Gastroesophageal sphincter (tissue), 4 donors: ENCODE data around the gene KCTD2. TPM values are rescaled to one million over a fixed set of nuclear protein-coding genes. Genes with fewer than 3 reads are reported as not detected.
"Not testable (repeated sequence)": the region's sequence is repeated elsewhere in the genome, so short reads cannot be mapped to it uniquely, and the experiment has no call there.

Experiments
- ATAC-seq: fragments of 150-250 bp; one replicate; pipeline ENCODE4 v1.9.1; 2016; ENCODE audit warnings: mild to moderate bottlenecking, moderate library complexity
- H3K27ac ChIP-seq, 4 donors: fragments of 200-600 bp; sonication (generic) in 3 of 4; 1 replicate in 3 of 4; 2 replicates in 1 of 4; pipeline ENCODE4 v1.5.1; 2016 to 2019
- H3K27me3 ChIP-seq: fragments of 200-600 bp; sonication (generic); one replicate; pipeline ENCODE4 v1.5.1; 2019
- H3K36me3 ChIP-seq, 2 donors: fragments of 200-600 bp; sonication (generic); one replicate each; pipeline ENCODE4 v1.5.1; 2019; ENCODE audit warnings: control low read depth in 1 of 2
- H3K4me1 ChIP-seq, 3 donors: fragments of 200-600 bp; sonication (generic); 1 replicate in 2 of 3; 2 replicates in 1 of 3; pipeline ENCODE4 v1.5.1; 2016 to 2019; ENCODE audit warnings: control low read depth in 2 of 3
- H3K4me3 ChIP-seq, 2 donors: fragments of 200-600 bp; sonication (generic); one replicate each; pipeline ENCODE4 v1.5.1; 2019; ENCODE audit warnings: mild to moderate bottlenecking in 1 of 2, moderate library complexity in 1 of 2
- H3K9me3 ChIP-seq, 3 donors: fragments of 200-600 bp; sonication (generic); one replicate each; pipeline ENCODE4 v1.5.1; 2017 to 2019; ENCODE audit warnings: control low read depth in 2 of 3
- EP300 ChIP-seq: sonication (generic); formaldehyde crosslinking; IDR thresholded peaks from one replicate; pipeline ENCODE4 v1.6.1; 2017; ENCODE audit warnings: antibody characterized with exemption, mild to moderate bottlenecking
- POLR2A ChIP-seq, 2 donors: fragments of 450-650 bp; IDR thresholded peaks; one replicate each; pipeline ENCODE4 v1.6.1; 2017; ENCODE audit warnings: antibody characterized with exemption in 2 of 2, mild to moderate bottlenecking in 2 of 2, moderate library complexity in 1 of 2
- POLR2AphosphoS5 ChIP-seq: sonication (generic); formaldehyde crosslinking; IDR thresholded peaks from one replicate; pipeline ENCODE4 v1.6.1; 2017; ENCODE audit warnings: antibody characterized with exemption
- WGBS, 2 donors: methylation state at CpG; one replicate each; pipeline ENCODE4 v1.1.5; 2018; ENCODE audit warnings: low coverage in 1 of 2; 5-methylcytosine and 5-hydroxymethylcytosine counted together
- total RNA-seq, 4 donors: library from RNA; depleted of rRNA; stranded (reverse); fragments of >200 nt; gene quantifications; one replicate each; pipeline ENCODE4 v1.1.0, GENCODE V29; 2016
- TF ChIP-seq, protein P1 (sequence below), 4 experiments: fragments of 200-600 bp in 2 of 4; fragments of 450-650 bp in 2 of 4; sonication (generic) in 1 of 4; IDR thresholded peaks; one replicate each; pipeline ENCODE4 v1.5.1; 2017 to 2019; ENCODE audit warnings: antibody characterized with exemption in 4 of 4, mild to moderate bottlenecking in 2 of 4, moderate library complexity in 2 of 4

Gene KCTD2
- total RNA-seq, 4 donors from 2014 or later = 27.1 to 39.7 (median 28.8) TPM

DNA sequence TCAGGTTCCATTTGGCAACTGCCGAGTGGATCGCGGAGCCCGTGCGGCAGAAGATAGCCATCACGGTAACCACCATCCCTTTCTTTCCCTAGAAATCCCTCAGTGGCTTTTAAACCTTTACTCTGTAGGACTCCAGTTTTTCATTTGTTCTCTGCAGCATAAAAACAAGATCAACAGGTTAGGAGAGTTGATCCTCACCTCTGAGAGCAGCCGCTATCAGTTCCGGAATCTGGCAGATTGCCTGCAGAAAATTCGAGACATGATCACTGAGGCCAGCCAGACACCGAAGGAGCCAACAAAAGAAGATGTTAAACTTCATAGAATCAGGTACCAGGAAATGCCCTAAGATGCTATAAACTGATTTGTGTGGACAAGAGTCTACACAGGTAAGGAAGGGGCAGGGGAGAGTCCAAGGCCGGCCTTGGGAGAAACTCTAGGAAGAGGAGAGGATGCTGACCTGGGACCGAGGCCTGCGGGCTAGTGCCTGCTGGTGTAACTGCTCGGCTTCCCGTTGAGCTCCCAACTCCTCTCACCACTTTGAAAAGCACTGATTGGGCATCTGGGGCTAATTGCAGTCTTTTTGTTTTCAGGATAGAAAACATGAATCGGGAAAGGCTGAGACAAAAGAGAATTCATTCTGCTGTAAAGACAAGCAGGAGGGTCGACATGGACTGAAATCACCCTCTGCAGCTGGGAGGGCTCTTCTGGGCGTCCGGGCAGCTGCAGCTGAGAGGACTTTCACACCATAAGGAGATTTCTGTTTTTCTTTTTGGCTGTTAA is 26.5 kb upstream of the KCTD2 start:
- Histone ChIP-seq H3K27ac (no peak overlapping the region), H3K4me1 (no peaks in the 10 kb centered on the region), H3K27me3 (no peaks in the 10 kb centered on the region), H3K4me3 (no peak overlapping the region), H3K36me3 (peaks cover 3 to 70% of the 10 kb centered on the region in 2 donors), H3K9me3 (no peaks in the 10 kb centered on the region)
- ATAC-seq = no peak
- WGBS, 2 donors = 80 to 89% methylated on average over 6 to 19 of the region's 19 CpGs
- TF ChIP-seq POLR2A (IDR thresholded peaks at IDR 0.05) (no peak), EP300 (no peak), POLR2AphosphoS5 (no peak)
- TF ChIP-seq, protein P1, sequence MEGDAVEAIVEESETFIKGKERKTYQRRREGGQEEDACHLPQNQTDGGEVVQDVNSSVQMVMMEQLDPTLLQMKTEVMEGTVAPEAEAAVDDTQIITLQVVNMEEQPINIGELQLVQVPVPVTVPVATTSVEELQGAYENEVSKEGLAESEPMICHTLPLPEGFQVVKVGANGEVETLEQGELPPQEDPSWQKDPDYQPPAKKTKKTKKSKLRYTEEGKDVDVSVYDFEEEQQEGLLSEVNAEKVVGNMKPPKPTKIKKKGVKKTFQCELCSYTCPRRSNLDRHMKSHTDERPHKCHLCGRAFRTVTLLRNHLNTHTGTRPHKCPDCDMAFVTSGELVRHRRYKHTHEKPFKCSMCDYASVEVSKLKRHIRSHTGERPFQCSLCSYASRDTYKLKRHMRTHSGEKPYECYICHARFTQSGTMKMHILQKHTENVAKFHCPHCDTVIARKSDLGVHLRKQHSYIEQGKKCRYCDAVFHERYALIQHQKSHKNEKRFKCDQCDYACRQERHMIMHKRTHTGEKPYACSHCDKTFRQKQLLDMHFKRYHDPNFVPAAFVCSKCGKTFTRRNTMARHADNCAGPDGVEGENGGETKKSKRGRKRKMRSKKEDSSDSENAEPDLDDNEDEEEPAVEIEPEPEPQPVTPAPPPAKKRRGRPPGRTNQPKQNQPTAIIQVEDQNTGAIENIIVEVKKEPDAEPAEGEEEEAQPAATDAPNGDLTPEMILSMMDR (IDR thresholded peaks at IDR 0.05) = no peak

DNA sequence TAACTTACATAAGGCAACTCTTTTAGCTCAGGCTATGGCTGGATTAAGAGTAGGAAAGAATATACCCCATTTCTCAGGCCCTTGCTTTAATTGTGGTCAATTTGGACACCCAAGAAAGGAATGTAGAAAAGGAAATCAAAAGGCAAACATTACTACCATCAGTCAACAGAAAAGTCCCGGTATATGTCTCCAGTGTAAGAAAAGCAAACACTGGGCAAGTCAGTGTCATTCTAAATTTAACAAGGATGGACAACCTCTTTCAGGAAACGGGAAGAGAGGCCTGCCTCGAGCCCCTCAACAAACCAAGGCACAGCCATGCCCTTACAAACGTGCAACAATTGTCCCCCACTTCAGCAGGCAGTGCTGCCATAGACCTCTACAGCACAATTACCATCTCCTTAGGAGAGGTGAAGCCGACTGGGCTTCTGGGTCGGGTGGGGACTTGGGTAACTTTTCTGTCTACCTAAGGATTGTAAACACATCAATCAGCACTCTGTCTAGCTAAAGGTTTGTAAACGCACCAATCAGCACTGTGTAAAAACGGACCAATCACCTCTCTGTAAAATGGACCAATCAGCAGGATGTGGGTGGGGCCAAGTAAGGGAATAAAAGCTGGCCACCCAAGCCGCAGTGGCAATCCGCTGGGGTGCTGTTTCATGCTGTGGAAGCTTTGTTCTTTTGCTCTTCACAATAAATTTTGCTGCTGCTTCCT is 22.2 kb upstream of the KCTD2 start:
- TF ChIP-seq POLR2A (IDR thresholded peaks at IDR 0.05) (no peak), EP300 (no peak), POLR2AphosphoS5 (no peak)
- TF ChIP-seq, protein P1 (IDR thresholded peaks at IDR 0.05) = no peak
- WGBS, 2 donors = 80 to 93% methylated on average over 5 to 8 of the region's 10 CpGs
- H3K4me3 ChIP-seq = no peak overlapping the region
- peaks cover 3 to 31% of the 10 kb centered on the region in 2 donors for H3K36me3 ChIP-seq
- no peaks in the 10 kb centered on the region for H3K27me3 ChIP-seq
- no peaks in the 10 kb centered on the region for H3K4me1 ChIP-seq
- H3K27ac ChIP-seq = no peak overlapping the region
- ATAC-seq = no peak
- H3K9me3 ChIP-seq = no peaks in the 10 kb centered on the region

DNA sequence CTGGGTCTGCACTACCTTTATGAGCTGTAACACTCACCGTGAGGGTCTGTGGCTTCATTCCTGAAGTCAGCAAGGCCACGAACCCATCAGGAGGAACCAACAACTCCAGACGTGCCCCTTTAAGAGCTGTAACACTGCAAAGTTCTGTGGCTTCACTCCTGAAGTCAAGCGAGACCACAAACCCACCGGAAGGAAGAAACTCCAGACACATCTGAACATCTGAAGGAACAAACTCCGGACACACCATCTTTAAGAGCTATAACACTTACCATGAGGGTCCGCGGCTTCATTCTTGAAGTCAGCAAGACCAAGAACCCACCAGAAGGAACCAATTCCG is 21.7 kb upstream of the KCTD2 start:
- H3K36me3 ChIP-seq = peaks cover 3 to 26% of the 10 kb centered on the region in 2 donors
- not testable (repeated sequence) for H3K4me3 ChIP-seq, H3K4me1 ChIP-seq, H3K27me3 ChIP-seq, H3K27ac ChIP-seq, H3K9me3 ChIP-seq, ATAC-seq
- no CpG with 5 or more reads among the region's 9 CpGs for WGBS, 2 donors

DNA sequence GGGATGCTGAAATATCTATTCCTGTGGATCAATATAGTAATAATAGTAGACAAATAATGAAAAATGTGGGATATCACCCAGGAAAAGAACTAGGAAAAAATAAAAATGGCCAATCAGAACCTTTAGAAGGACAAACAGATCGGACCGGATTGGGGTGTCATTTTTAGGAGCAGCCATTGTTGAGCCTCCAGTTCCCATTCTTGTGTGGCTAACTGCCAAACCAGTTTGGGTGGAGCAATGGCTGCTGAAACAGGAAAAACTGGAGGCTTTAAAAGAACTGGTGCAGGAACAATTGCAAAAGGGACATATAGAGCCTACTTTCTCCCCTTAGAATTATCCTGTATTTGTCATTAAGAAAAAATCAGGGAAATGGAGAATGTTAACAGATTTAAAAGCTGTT is 20.4 kb upstream of the KCTD2 start:
- H3K9me3 ChIP-seq, H3K27me3 ChIP-seq, H3K27ac ChIP-seq, H3K4me3 ChIP-seq, ATAC-seq, H3K4me1 ChIP-seq: not testable (repeated sequence)
- H3K36me3 ChIP-seq = peaks cover 0 to 13% of the 10 kb centered on the region in 2 donors
- 65 to 69% methylated on average over 2 of the region's 2 CpGs for WGBS, 2 donors

DNA sequence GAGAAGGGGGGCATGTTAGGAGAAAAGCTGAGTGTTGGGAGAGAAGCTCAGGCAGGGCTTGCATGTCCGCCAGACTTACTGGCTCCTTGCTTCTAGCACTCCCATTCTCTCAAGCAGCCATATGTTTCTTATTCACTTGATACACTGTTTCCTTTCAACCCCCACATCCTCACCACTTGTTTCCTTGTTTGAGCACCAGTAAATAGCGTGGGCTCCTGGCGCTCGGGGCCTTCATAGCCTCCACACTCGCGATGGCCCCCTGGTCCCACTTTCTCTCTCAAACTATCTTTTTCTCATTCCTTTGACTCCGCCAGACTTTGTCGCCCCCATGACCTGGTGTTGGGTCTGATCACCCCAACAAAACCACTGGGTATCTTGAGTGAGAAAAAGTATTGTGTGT is 16.9 kb upstream of the KCTD2 start:
- no peak overlapping the region for H3K27ac ChIP-seq
- H3K4me3 ChIP-seq = no peak overlapping the region
- H3K36me3 ChIP-seq = no peaks in the 10 kb centered on the region
- no peak for ATAC-seq
- TF ChIP-seq POLR2A (IDR thresholded peaks at IDR 0.05) = no peak
- no peak for TF ChIP-seq POLR2AphosphoS5
- TF ChIP-seq, protein P1 (IDR thresholded peaks at IDR 0.05) = no peak
- no peak for TF ChIP-seq EP300
- peaks cover 0 to 33% (median 4%) of the 10 kb centered on the region in 3 donors for H3K4me1 ChIP-seq
- no peaks in the 10 kb centered on the region for H3K9me3 ChIP-seq
- 68 to 86% methylated on average over 4 to 8 of the region's 8 CpGs for WGBS, 2 donors
- no peaks in the 10 kb centered on the region for H3K27me3 ChIP-seq
